GM18868 (cell line): ENCODE data around the gene PPP1R16B.
"Not testable (repeated sequence)": the region's sequence is repeated elsewhere in the genome, so short reads cannot be mapped to it uniquely, and the experiment has no call there.

Experiments used
- ATAC-seq: cut with Tn5 transposase; IDR thresholded peaks from one replicate; pipeline ENCODE4 v1.9.1; 2021; ENCODE audit warnings: mild to moderate bottlenecking, moderate library complexity; ENCODE audit not compliant: unreplicated experiment

PPP1R16B gene

GRCh38 chr20:38960187-38960687 lies 154.7 kb downstream of the PPP1R16B start:
- ATAC-seq, result not testable (repeated sequence)

GRCh38 chr20:38961530-38962043 lies 156.1 kb downstream of the PPP1R16B start:
- no peak for ATAC-seq

GRCh38 chr20:38962044-38962927 lies 156.8 kb downstream of the PPP1R16B start, which contains the start of gene DHX35:
TSS of gene DHX35 (plus strand) at chr20:38962344. CDS start at chr20:38962368, 24 bp downstream.
- ATAC-seq, result peak; percentile 95

GRCh38 chr20:38962928-38963401 lies 157.5 kb downstream of the PPP1R16B start:
- no peak for ATAC-seq

- ATAC-seq, result no peak
Observed at GRCh38 chr20:38963745-38964144, 158.2 kb downstream of the PPP1R16B start.

GRCh38 chr20:38965264-38965663 lies 159.8 kb downstream of the PPP1R16B start:
- ATAC-seq, result no peak

- ATAC-seq, result no peak
Observed at GRCh38 chr20:38968090-38968489, 162.6 kb downstream of the PPP1R16B start.

GRCh38 chr20:38969708-38970107 lies 164.2 kb downstream of the PPP1R16B start:
- no peak for ATAC-seq

- no peak for ATAC-seq
Observed at GRCh38 chr20:38970302-38970701, 164.8 kb downstream of the PPP1R16B start.
